ENCODE data around the gene ATXN7. TPM values are rescaled to one million over a fixed set of nuclear protein-coding genes. Genes with fewer than 3 reads are reported as not detected.

ATXN7 gene
- total RNA-seq, 1 experiment from 2014 or later, result 27.5 TPM

- intact Hi-C loops (cut with micrococcal nuclease), result no loop called here
- Histone ChIP-seq H3K36me3 (ENCODE audit: control insufficient read depth in 1 of 2, insufficient read depth in 2 of 2, low read length in 2 of 2) (peaks cover 0 to 8% of the 10 kb centered on the region in 2 experiments; a peak in 2 of 4 replicates), H3K79me2 (ENCODE audit: insufficient read depth, low read length) (peaks cover 3% of the 10 kb centered on the region), H2AFZ (ENCODE audit: low read depth, low read length, poor library complexity, severe bottlenecking) (no peak overlapping the region), H3K9me3 (ENCODE audit: control insufficient read depth in 1 of 2, insufficient read depth in 1 of 2, low read depth in 1 of 2, low read length in 2 of 2) (no peaks in the 10 kb centered on the region), H3K4me2 (ENCODE audit: low read length) (no peak overlapping the region), H3K27ac (ENCODE audit: low read depth, low read length) (no peak overlapping the region), H3K9me2 (ENCODE audit: insufficient read depth) (no peaks in the 10 kb centered on the region), H3K27me3 (ENCODE audit: insufficient read depth, low read length) (no peaks in the 10 kb centered on the region), H4K20me1 (ENCODE audit: insufficient read depth) (no peaks in the 10 kb centered on the region), H3K4me1 (ENCODE audit: control insufficient read depth in 1 of 2, insufficient read depth in 2 of 2, low read length in 2 of 2) (no peaks in the 10 kb centered on the region), H3K9ac (ENCODE audit: low read length) (no peak overlapping the region), H3K4me3 (replicated peaks in 1 of 2; ENCODE audit: low read depth in 1 of 2, low read length in 2 of 2) (no peak overlapping the region)
- TF ChIP-seq POLR2A (IDR thresholded peaks at IDR 0.05; ENCODE audit: borderline replicate concordance, extremely low read depth, insufficient read depth, insufficient read length), result no peak
- TF ChIP-seq EZH2 (IDR thresholded peaks at IDR 0.05), result no peak
- TF ChIP-seq SIN3A (IDR thresholded peaks at IDR 0.05; ENCODE audit: low read depth), result no peak
- TF ChIP-seq SRF (IDR thresholded peaks at IDR 0.05; ENCODE audit: low read depth), result no peak
- no peak for TF ChIP-seq ZNF274 (IDR thresholded peaks at IDR 0.05; ENCODE audit: low read depth, low read length)
- no peak for TF ChIP-seq TCF7L2 (IDR thresholded peaks at IDR 0.05; ENCODE audit: borderline replicate concordance, extremely low read depth, insufficient read depth, insufficient read length)
- no peak for TF ChIP-seq SP1 (IDR thresholded peaks at IDR 0.05; ENCODE audit: low read depth)
- ChIA-PET POLR2A (no interaction called here), CTCF (no interaction called here), RAD21 (ENCODE audit: low non-redundant PET in 1 of 2, low total read pairs in 2 of 2, uncharacterized antibody in 2 of 2, unreplicated experiment in 2 of 2) (no interaction called here)
- DNase-seq (ENCODE audit: low read depth, low spot score) (no peak), ATAC-seq (no peak)
- BruUV-seq (replicated peaks), result no TSS peak
Observed at GRCh38 chr3:63896332-63897030, 32.8 kb downstream of the ATXN7 start.

- ChIA-PET POLR2A (no interaction called here), CTCF (no interaction called here), RAD21 (ENCODE audit: low non-redundant PET in 1 of 2, low total read pairs in 2 of 2, uncharacterized antibody in 2 of 2, unreplicated experiment in 2 of 2) (no interaction called here)
- H3K9me2 ChIP-seq (ENCODE audit: insufficient read depth), result no peaks in the 10 kb centered on the region
- TF ChIP-seq RAD21 (IDR thresholded peaks at IDR 0.05; ENCODE audit: low read depth) (no peak), FOSL1 (IDR thresholded peaks at IDR 0.05; ENCODE audit: low read depth) (no peak), TCF7L2 (IDR thresholded peaks at IDR 0.05; ENCODE audit: borderline replicate concordance, extremely low read depth, insufficient read depth, insufficient read length) (no peak), ATF3 (IDR thresholded peaks at IDR 0.05) (no peak), EGR1 (IDR thresholded peaks at IDR 0.05; ENCODE audit: low read depth) (no peak), ELF1 (IDR thresholded peaks at IDR 0.05; ENCODE audit: borderline replicate concordance, low read depth) (no peak), JUND (IDR thresholded peaks at IDR 0.05) (no peak), YY1 (IDR thresholded peaks at IDR 0.05; ENCODE audit: extremely low read depth, insufficient replicate concordance, low read depth, low read length) (no peak), POLR2A (IDR thresholded peaks at IDR 0.05; ENCODE audit: borderline replicate concordance, extremely low read depth, insufficient read depth, insufficient read length) (no peak), ZNF274 (IDR thresholded peaks at IDR 0.05; ENCODE audit: low read depth, low read length) (no peak), SRF (IDR thresholded peaks at IDR 0.05; ENCODE audit: low read depth) (no peak), EZH2 (IDR thresholded peaks at IDR 0.05) (no peak), ZFX (IDR thresholded peaks at IDR 0.05) (no peak), SIN3A (IDR thresholded peaks at IDR 0.05; ENCODE audit: low read depth) (no peak)
- TF ChIP-seq, protein P1, sequence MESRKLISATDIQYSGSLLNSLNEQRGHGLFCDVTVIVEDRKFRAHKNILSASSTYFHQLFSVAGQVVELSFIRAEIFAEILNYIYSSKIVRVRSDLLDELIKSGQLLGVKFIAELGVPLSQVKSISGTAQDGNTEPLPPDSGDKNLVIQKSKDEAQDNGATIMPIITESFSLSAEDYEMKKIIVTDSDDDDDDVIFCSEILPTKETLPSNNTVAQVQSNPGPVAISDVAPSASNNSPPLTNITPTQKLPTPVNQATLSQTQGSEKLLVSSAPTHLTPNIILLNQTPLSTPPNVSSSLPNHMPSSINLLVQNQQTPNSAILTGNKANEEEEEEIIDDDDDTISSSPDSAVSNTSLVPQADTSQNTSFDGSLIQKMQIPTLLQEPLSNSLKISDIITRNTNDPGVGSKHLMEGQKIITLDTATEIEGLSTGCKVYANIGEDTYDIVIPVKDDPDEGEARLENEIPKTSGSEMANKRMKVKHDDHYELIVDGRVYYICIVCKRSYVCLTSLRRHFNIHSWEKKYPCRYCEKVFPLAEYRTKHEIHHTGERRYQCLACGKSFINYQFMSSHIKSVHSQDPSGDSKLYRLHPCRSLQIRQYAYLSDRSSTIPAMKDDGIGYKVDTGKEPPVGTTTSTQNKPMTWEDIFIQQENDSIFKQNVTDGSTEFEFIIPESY (IDR thresholded peaks at IDR 0.05; ENCODE audit: extremely low read depth, insufficient replicate concordance, low read length), result no peak
- H3K27me3 ChIP-seq (ENCODE audit: insufficient read depth, low read length), result no peaks in the 10 kb centered on the region
- H3K79me2 ChIP-seq (ENCODE audit: insufficient read depth, low read length), result peaks cover under 1% of the 10 kb centered on the region; the same call in 1 of the 2 replicates
- H3K4me1 ChIP-seq (ENCODE audit: control insufficient read depth in 1 of 2, insufficient read depth in 2 of 2, low read length in 2 of 2), result no peaks in the 10 kb centered on the region
- no peak overlapping the region for H3K27ac ChIP-seq (ENCODE audit: low read depth, low read length)
- no TSS peak for BruUV-seq (replicated peaks)
- H3K4me3 ChIP-seq (replicated peaks in 1 of 2; ENCODE audit: low read depth in 1 of 2, low read length in 2 of 2), result no peak overlapping the region
- H3K9ac ChIP-seq (ENCODE audit: low read length), result no peak overlapping the region
- H3K9me3 ChIP-seq (ENCODE audit: control insufficient read depth in 1 of 2, insufficient read depth in 1 of 2, low read depth in 1 of 2, low read length in 2 of 2), result no peaks in the 10 kb centered on the region
- DNase-seq (ENCODE audit: low read depth, low spot score) (no peak), ATAC-seq (no peak)
- intact Hi-C loops (cut with micrococcal nuclease), result no loop called here
- H3K4me2 ChIP-seq (ENCODE audit: low read length), result no peak overlapping the region
- no peaks in the 10 kb centered on the region for H4K20me1 ChIP-seq (ENCODE audit: insufficient read depth)
- H3K36me3 ChIP-seq (ENCODE audit: control insufficient read depth in 1 of 2, insufficient read depth in 2 of 2, low read length in 2 of 2), result peaks cover 0 to 10% of the 10 kb centered on the region in 2 experiments; a peak in 1 of 4 replicates
- no peak overlapping the region for H2AFZ ChIP-seq (ENCODE audit: low read depth, low read length, poor library complexity, severe bottlenecking)
Observed at GRCh38 chr3:63900010-63900409, 36.3 kb downstream of the ATXN7 start.

Data from HCT116 (cell line).